NCI-H1436 treated with DMSO at 0.1 percent for 48 hours (cell line): Measurements from ENCODE around the gene GSG1L.
"Not testable (repeated sequence)": the region's sequence is repeated elsewhere in the genome, so short reads cannot be mapped to it uniquely, and the experiment has no call there.

Experiments
- DNase-seq: peaks from one replicate; lab custom pipeline; 2025; lab: John Stamatoyannopoulos, UW

GSG1L gene

DNA sequence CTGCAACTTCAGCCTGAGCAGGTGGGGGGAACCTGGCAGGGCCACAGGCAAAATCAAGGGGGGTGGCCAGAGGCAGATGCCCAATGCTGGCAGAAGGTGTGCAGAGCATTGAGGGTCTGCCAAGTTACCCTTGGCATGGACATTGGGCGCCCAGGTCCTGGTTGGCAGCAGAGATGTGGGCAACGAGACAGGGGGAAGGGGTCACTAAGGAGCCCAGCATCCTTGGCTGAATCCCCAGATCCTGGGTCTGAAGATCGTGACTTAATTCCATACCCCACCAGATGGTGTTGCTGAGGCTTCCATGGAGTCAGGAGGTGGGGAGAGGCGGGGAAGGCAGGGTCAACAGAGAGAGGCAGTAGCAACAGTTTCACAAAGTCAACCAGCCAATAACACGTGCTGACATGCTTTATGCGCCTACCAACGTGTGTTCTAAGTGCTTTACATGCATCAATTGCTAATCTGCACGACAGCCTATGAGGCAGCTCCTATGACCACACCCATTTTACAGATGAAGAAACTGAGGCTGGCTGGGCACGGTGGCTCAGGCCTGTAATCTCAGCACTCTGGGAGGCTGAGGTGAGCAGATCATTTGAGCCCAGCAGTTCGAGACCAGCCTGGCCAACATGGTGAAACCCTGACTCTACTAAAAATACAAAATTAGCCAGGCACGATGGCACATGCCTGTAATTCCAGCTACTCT is 83.3 kb downstream of the GSG1L start:
- DNase-seq: no peak

GRCh38 chr16:27979668-27980067 is 83.8 kb downstream of the GSG1L start:
- DNase-seq: not testable (repeated sequence)

DNA sequence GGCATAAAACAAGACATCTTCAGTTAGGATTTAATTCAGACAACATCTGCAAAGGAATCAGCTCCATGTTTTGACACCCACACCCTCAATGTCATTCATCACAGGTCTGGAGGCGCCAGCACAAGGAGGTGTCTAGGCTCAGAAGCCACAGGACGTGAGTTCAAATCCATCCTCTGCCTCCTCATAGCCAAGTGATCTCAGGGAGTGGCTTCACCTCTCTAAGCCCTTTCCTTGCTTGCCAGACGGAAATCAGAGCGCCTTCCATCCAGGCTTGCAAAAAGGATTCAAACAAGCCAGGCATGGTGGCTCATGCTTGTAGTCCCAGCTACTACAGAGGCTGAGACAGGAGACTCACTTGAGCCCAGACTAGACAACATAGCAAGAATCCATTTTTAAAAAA is 84.6 kb downstream of the GSG1L start:
- DNase-seq: no peak

GRCh38 chr16:27977966-27978365 is 85.5 kb downstream of the GSG1L start:
- no peak for DNase-seq

- DNase-seq: no peak
These were observed 86.5 kb downstream of the GSG1L start for GRCh38 chr16:27976990-27977389.

- no peak for DNase-seq
These were observed 88.5 kb downstream of the GSG1L start for GRCh38 chr16:27974896-27975540.

DNA sequence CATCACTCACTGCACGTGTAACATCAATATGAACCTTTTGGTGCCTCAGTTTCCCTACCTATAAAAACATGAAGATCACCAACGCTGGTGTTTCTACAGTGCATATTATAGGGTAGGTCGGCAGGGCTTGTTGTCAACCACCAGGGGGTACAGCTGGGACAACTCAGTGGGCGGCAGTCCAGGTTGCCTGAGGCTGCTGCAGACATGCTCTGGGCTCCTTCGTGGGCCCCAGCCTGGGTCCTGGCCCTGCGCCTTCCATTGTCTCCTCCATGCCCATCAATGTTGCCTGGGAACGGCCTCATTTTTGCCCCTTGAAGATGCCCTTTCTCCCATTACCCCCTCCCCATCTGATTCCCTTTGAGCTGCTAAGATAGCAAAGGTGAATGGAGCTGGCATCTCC is 89.8 kb downstream of the GSG1L start:
- no peak for DNase-seq

DNA sequence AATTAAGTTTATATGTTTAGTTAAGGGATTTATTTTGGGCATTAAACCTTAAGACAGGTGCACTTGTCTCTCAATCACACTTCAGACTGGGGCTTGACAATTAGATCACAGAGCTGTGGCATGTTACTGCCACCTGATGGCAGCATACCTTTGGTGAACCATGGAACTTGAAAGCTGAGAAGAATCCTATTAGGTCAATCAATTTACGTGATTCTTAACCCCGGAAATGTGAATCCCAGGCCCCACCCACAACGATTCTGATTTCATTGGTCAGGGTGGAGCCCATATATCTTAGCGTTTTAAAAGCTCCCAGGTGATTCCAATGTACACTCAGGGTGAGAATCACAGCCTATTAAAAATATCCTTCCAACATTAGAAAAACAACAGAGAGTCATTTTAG is 91.0 kb downstream of the GSG1L start:
- no peak for DNase-seq

DNA sequence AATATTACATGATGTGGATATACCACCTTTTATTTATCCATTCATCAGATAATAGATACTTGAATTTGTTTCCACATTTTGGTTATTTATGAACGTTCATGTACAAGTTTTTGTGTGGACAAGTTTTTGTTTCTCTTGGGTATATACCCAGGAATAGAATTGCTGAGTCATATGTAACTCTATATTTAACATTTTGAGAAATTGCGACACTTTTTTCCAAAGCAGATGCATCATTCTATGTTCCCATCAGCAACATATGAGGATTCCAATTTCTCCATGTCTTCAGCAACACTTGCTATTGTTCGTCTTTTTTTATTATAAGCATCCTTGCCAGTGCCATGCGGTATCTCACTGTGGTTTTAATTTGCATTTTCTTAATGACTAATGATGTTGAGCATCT is 93.9 kb downstream of the GSG1L start:
- DNase-seq: no peak

- no peak for DNase-seq
These were observed 96.3 kb downstream of the GSG1L start for GRCh38 chr16:27967169-27967568.

DNA sequence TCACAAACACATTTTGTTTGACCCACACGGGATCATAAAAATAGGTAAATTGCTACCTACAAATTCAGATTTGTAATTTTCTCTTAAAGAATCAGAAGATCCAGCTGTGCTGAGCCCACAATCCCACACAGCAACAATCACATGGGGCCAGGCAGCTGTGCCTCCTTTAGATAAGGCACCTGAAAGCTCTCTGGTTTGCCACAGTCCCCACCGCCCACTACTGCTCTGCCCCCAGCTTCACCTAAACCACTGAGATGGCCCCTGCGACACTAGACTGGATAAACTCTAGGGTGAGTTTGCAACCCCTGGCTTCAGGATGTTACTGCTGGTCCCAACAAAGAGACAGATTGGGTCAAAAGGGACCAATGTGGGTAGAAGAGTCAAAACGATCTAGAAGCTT is 96.8 kb downstream of the GSG1L start:
- DNase-seq: no peak

DNA sequence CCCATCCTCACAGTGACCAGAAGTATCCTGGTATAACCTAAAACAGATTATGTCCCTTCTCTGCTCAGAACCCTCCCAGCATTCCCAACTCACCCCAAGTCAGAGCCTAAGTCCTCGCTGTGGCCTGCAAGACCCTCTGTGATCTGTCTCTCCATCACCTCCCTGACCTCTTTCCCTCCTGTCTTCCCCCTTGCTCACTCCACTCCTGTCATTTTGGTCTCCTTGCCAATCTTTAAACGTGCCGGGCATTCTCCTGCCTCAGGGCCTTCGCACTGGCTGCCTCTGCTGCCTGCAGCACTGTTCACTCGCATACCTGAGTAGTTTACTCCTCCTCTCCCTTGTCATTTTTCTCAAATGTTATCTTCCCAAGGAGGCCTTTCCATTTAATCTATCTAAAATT is 97.7 kb downstream of the GSG1L start:
- DNase-seq: no peak

- DNase-seq: no peak
These were observed 100.0 kb downstream of the GSG1L start for GRCh38 chr16:27963471-27963965.

DNA sequence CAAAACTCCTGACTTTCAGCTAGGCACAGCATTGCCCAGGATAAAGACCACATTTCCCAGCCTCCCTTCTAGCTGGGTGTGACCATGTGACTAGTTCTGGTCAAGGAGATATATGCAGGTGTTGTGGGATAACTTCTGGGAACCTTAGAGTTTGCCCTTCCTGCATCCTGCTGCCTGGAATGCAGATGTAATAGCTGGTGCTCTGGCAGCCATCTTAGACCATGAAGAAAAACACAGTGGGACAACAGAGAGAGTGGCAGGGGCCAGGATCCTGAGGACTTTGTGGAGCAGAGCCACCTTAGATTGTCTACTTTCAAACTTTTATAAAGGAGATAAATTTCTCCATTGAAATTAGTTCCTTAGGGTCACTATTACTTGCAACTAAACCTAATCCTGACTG is 101.3 kb downstream of the GSG1L start:
- DNase-seq: no peak

DNA sequence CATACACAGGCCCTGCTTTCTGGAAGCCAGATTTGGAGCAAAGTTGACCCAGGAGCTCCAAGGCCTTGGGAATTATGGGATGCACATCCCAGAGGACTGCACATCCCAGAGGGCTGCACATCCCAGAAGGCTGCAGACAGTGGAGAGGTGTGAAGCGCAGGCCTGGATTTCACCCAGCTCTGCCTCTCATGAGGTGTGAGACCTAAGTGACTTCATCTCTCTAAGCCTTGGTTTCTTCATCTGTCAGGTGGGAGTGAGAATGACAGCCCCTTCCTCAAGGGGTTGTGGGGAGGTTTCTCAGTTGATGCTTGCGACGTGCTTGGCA is 102.3 kb downstream of the GSG1L start:
- no peak for DNase-seq

DNA sequence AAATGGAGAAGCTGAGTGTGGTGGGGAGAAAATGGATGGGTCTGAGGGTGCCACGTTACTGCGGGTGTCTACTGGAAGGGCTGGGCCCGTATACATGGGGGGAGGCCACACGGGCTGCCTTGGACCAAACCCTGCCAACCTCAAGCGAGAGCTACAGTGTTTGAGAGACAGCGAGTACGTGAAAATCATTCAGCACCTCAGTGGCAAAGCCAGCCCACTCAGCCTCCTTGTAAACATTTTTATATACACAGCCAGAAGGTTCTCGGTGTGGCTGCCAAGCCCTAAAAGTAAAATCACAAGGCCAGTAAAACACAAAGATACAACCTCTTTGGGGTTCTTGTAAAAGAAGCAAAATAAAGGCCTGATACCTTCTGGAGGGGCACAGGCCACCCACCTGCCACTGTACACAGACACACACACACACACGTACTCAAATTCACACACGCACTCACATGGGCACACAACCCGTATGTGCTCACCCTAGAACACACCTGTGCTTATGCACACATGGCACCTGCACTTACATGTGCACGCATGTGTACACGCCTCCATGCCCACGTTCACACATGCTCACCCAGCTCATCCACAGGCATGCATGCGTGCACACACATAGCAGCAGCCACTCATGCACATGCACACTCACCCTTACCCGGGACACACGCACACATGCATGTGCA is 102.8 kb downstream of the GSG1L start:
- no peak for DNase-seq

DNA sequence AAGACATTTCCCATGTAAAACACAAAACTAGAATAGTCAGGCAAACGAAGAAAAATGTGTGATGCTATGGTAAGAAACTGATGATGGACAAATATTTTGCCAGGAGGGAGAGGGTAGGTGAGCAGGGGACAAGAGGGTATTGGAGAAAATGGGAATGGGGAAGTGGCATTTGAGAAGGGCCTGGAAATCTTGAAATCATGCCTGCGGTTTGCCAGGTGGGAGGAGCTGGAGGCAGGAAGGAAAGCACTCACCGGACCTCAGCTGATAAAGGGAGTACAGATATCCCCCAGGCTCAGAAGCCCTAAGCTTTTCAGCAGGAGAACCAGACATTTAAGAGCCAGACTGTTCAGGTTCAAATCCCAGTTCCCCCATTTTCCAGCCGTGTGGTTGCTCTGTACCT is 103.6 kb downstream of the GSG1L start:
- DNase-seq: no peak

DNA sequence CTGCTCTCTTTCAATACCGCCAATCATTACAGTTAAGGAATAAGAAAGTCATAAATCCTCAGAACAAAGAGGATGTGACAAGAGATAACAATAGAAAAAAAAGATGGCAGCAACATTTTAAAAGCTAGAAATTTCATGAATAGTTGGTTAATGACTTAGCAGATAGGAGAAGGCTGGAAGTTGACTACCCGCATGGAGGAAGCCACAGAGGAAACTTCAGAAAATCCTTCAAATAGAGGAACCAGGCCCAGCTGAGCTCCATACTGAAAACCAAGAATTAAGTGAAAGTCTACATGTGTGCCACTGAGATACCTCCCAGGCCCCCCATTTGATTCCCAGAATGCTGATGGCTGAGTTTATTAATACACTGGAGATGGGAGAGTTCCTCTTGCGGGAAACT is 109.3 kb downstream of the GSG1L start:
- no peak for DNase-seq

GRCh38 chr16:27952811-27953210 is 110.7 kb downstream of the GSG1L start:
- no peak for DNase-seq

- DNase-seq: no peak
These were observed 111.9 kb downstream of the GSG1L start for GRCh38 chr16:27951489-27952120.

GRCh38 chr16:27950206-27950887 is 113.2 kb downstream of the GSG1L start:
- no peak for DNase-seq

DNA sequence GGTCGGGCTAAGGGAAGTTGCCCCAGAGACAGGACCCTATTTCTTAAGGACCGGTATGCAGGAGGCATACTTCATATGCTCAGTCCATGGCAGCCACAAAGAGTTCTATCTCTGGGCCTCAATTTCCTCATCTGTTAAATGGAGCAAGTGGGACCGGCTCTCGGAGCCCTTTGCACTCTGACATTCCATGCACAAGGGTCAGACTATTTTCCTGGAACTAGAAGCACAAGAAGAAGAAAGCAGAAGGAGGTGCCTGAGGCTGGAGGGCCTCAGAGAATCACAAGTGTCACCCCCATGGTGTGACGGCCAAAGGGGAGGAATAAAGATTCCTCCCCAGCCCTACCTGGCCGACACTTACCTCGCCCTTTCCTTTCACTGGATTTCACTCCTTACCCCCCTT is 115.8 kb downstream of the GSG1L start:
- DNase-seq: no peak
